Stimulated activated CD4-positive, alpha-beta T cell treated with anti-CD3 and anti-CD28 coated beads, TNF-alpha, amount 100 ng/mL, for 48 hours (primary cell): ENCODE results near the gene CCNK.
A peak's percentile ranks its signal among the peaks of the same experiment; 100 is the strongest.

Experiments used
- DNase-seq, 3 donors: peaks; one replicate each; pipeline ENCODE4 v3.0.0-alpha.2; 2020; ENCODE audit warnings: low read depth in 3 of 3

Gene CCNK

GRCh38 chr14:99507860-99508640 is 26.8 kb downstream of the CCNK start:
- no peak for DNase-seq

- DNase-seq, result no peak
These were observed 27.9 kb downstream of the CCNK start for GRCh38 chr14:99508896-99509629.

- DNase-seq, result no peak
These were observed 28.8 kb downstream of the CCNK start for GRCh38 chr14:99509871-99510555.

GRCh38 chr14:99510556-99511139 is 29.4 kb downstream of the CCNK start:
- no peak for DNase-seq

DNA sequence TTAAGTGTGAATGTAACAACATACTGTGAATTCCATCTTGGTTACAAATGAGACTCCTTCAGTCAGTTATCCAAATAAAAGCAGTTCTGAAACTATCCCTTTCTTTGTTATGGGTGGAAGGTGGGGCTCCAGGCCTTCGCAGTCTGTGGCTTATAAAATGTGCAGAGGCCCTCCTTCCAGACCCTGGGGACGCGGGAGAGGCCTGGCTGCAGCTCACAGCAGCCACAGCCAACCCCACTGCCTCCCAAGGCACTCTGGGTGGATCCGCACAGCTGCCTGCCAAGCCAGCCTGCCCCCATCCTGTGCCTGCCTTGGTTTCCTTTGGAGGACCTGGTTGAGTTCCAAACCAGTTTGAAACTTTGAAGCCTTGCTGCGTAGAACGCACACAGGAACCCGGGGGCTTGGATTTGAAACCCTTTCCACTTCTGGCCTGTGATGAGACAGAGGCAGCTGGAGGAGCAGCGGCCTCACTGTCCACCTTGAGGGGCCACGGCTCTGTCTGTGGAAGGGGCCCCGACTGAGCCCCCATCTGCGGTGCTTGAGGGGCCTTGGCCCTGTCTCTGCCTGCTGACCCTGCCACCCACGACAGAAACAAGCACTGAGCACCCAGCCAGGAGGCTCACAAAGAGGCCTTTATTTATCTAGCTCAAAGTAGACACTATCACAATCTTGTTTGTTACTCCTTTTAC is 30.4 kb downstream of the CCNK start:
- no peak for DNase-seq

DNA sequence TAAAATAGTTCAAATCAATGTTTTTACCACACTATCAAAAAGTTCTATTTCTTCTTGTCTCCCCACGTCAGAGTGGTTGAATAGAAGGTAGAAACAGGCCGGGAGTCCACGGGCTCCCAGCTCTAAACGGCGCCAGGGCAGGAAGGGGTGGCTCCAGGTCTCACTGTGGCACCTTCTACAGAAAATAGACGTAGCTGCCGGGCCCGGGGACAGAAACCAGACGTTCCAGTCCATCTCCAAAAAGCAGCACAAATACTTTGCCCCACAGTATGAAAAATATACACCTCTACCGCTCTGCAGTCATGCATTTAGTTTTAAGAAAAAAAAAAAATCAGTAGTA is 30.9 kb downstream of the CCNK start:
- DNase-seq, result no peak

DNA sequence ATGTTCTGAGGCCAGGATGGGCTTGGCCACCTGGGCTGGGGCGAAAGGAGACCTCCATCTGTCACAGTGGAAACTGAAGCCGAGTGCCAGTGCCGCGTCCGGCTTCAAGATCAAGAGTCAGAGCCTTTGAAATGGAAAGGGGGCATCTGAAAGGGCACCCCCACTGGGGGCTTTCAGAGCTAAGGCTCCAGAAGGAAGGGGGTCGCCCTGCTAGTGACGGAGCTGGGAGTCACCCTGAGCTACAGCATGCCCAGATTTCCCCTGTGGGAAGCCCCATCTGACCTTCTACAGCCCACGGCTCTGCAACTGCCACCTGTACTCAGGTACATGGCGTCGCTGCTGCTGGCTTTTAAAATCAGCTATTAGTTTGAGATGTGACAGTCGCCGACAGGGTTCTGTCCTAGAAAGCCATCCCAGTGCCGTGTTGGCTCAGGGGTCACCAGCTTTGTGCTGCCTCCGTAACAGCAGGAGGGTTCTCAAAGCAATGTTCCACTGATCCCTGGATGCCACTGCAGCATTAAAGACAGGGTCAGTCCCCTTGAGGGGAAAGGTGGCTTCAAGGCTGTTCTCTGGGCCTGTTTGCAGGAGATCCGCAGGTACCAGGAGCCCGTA is 31.5 kb downstream of the CCNK start:
- DNase-seq, result no peak

GRCh38 chr14:99513183-99513694 is 32.0 kb downstream of the CCNK start:
- no peak for DNase-seq

- DNase-seq, result no peak
These were observed 32.8 kb downstream of the CCNK start for GRCh38 chr14:99513946-99514551.

DNA sequence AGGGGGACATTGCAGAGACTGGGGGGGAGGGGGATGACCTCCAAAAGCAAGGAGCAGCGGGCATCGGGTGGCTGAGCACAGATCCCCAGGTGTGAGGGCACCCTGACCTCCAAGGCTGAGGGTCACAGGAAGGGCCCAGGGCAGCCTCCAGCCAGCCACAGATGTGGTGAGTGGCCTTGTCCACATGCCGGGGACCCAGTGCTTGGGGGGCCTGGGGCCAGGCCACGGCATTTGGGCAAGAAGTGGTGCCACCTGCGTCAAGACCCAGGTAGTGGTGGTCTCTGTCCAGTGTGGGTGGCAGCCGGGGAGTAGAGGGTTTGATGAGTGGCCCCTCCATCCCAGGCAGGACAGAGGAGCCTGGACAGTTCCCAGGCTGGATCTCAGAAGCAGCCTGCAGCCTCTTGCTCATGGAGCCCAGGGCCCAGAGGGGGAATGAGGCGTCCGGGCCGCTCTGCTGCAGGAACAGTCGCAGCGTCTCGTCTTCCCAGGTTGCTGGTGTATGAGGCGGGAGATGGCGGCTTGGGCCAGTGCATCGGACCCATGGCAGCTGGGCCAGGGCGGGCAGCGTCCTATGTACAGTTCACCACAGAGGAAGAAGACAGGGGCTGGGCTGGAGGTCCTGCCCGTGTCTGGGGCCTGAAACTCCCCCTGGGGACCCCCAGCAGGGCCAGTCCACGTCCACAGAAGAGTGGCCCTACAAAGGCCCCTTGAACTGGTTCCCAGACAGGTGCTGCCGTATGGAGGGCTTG is 33.5 kb downstream of the CCNK start:
- DNase-seq, result no peak

DNA sequence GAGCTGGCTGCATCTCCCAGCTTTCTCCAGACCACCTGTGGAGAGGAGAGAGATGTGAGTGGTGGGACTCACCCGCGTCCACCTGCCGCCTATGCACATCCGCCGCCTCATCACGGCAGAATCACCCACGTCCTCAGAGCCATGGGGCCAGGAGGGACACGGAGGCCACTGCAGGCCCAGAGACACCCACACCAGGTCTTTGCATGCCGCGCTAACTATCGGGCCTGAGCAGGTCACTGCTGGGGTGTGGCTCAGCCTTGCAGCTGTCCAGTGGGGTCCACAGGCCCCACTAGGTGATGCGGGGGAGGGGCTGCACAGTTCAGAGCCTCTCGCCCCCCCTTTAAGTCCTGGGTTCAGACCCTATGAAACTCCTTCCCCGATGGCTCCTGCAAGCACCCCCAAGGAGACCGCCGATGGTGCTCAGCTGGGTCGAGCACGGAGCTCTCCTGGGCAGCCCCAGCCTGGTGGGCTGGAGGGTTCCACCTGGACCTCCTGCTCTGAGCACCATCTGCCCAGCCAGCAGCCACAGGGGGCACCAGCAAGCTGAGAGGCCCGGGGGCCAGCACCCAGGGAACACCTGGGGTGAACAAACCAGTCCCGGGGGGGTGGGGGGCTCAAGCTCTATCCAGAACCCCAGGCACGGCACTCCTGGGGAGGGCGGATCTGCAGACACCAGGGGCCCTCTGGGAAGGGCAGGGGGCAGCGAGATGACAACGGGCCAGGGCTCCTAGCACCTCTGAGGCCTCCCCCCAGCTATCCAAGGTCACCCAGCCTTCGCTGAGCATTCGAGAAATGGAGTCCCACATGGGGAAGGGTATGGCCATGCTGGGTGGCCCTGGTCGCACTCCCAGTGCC is 34.3 kb downstream of the CCNK start:
- no peak for DNase-seq

DNA sequence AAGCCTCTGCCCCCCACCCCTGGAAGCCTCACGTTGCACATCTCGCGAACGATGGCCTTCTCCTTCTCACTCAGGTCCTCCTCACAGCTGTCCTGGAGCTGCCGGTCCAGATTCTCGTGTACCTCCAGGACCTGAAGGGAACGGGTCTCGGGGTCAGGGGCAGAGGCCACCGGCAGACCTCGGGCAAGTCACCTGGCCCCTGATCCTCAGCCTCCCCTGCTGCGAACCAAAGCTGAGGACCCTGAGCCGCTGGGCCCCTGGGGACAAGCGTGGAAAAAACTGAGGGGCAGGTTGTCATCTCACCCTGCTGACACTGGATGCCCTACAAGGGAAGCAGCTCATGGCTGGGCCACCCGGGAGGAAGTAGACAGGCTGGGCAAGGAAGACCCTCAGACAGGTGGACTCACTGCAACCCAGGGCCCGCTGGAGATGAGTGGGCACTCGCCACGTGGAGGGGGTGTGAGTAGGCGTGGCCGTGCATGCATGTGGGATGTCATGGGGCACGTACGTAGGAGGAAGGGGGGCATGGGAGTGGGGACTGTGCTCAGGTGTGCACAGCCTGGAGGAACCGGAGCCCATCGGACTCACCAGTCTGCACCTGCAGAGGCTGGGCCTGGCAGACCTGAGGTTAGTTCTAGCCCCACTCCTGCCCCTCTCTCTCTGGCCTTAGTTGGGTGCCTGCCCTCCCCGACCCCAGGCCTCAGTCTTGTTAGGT is 35.1 kb downstream of the CCNK start:
- DNase-seq, result no peak

GRCh38 chr14:99516871-99517642 is 35.8 kb downstream of the CCNK start:
- DNase-seq, result no peak

DNA sequence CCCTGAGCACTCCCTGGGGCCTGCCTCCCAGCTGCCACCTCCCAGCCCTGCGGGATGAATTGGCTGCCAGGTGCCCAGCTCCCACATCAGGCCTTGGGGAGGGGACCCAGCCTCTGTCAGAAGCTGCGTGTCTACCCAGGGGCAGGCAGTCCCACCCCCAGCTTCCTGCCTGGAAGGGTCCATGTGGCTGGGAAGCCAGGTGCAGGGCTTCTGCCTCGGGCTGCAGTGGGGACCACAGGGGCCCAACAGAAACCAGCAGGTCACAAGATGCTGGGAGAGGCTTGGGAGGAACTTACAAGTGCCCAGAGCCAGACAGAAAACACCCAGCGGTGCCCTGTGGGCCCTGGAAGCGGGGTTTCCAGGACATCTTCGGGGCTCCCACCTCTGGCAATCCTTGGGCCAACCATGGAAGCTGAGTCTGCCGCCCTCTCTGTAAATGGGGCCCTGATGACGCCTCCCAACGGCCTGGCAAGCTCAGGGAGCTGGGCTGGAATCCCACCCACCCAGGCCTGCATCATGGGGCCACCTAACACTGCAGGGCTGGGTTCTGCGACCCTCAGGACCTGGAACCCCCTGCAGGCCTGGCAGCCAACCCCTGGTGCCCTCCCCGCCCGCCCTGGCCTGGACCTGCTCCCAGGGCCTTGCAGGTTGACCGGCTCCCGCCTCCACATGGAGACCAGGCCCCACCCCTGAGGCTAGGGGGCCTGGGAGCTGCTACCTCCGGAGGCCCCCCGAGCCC is 36.6 kb downstream of the CCNK start:
- DNase-seq, result no peak

GRCh38 chr14:99518441-99519346 is 37.5 kb downstream of the CCNK start:
- peak; percentile 63 to 75 (median 67) for DNase-seq

DNA sequence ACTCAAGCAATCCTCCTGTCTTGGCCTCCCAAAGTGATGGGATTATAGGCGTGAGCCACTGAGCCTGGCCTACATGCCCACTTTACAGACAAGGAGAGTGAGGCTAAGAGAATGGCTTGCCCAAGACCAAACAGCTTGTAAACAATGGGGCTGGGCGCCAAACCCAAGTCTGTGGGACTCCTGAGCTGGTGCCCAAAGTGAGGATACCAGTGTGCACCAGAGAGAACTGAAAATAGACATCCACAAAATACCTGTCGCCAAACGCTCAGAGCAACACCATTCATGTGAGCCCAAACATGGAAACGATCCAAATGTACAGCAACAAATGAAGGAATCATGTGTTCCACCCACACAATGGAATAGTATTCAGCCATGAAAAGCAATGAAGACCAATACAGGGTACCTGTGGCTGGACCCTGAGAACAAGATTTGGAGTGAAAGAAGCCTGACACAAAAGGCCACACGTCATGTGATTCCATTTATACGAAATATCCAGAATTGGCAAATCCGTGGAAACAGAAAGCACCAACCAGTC is 38.2 kb downstream of the CCNK start:
- no peak for DNase-seq
